ENCODE results near the gene DYNLT2. TPM values are rescaled to one million over a fixed set of nuclear protein-coding genes. Genes with fewer than 3 reads are reported as not detected.

The DYNLT2 gene
- total and polyA plus RNA-seq, 2 of the 13 experiments (the other 11 are each of a cell fraction or from before 2014, with no cell fraction given) = 2.1 to 4.3 TPM

DNA sequence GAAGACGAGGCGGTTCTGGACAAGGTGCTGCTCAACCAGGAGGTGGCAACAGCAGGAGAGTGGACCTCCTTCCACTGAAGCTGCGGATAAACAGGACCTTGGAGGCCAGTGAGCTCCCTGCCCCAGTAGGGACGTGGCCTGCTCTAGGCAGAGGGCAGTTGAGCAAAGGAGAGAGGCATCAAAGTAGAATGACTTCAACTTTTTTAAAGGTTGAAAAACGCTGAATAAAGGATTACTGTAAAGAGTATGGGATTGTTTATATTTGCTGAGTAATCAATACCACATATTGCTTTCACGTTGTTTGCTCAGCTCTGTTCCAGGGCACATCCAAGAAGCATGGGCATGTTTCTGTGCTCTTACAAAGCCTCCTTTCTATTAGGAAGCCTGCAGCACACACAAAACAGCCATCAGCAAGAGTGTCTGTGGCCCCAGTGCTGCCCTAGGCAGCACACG is 48.1 kb upstream of the DYNLT2 start (continued):
- TF ChIP-seq, protein P1, sequence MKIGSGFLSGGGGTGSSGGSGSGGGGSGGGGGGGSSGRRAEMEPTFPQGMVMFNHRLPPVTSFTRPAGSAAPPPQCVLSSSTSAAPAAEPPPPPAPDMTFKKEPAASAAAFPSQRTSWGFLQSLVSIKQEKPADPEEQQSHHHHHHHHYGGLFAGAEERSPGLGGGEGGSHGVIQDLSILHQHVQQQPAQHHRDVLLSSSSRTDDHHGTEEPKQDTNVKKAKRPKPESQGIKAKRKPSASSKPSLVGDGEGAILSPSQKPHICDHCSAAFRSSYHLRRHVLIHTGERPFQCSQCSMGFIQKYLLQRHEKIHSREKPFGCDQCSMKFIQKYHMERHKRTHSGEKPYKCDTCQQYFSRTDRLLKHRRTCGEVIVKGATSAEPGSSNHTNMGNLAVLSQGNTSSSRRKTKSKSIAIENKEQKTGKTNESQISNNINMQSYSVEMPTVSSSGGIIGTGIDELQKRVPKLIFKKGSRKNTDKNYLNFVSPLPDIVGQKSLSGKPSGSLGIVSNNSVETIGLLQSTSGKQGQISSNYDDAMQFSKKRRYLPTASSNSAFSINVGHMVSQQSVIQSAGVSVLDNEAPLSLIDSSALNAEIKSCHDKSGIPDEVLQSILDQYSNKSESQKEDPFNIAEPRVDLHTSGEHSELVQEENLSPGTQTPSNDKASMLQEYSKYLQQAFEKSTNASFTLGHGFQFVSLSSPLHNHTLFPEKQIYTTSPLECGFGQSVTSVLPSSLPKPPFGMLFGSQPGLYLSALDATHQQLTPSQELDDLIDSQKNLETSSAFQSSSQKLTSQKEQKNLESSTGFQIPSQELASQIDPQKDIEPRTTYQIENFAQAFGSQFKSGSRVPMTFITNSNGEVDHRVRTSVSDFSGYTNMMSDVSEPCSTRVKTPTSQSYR (CRISPR knock-in tag; IDR thresholded peaks at IDR 0.05; ENCODE audit: borderline replicate concordance) = peak; percentile 5; the same call in 1 of the 2 replicates
- no peak for TF ChIP-seq ZNF180 (CRISPR knock-in tag; IDR thresholded peaks at IDR 0.05; ENCODE audit: borderline replicate concordance, low read depth)
- TF ChIP-seq ZBTB8A (CRISPR knock-in tag; IDR thresholded peaks at IDR 0.05; ENCODE audit: borderline replicate concordance, low read depth) = no peak
- no peak for TF ChIP-seq ZBTB3 (CRISPR knock-in tag; IDR thresholded peaks at IDR 0.05; ENCODE audit: borderline replicate concordance, low read depth)
- TF ChIP-seq ZKSCAN5 (CRISPR knock-in tag; IDR thresholded peaks at IDR 0.05) = no peak
- no peak for TF ChIP-seq GZF1 (CRISPR knock-in tag; IDR thresholded peaks at IDR 0.05)
- no peak for TF ChIP-seq RBM22 (optimal IDR thresholded peaks at IDR 0.05; ENCODE audit: low read length)
- no peak for TF ChIP-seq NFYC (CRISPR knock-in tag; IDR thresholded peaks at IDR 0.05)
- TF ChIP-seq ZNF546 (CRISPR knock-in tag; conservative IDR thresholded peaks at IDR 0.05) = no peak
- TF ChIP-seq IKZF4 (CRISPR knock-in tag; IDR thresholded peaks at IDR 0.05; ENCODE audit: borderline replicate concordance, low read depth, not compliant biosample characterization) = no peak
- no peak for TF ChIP-seq ZNF891 (CRISPR knock-in tag; IDR thresholded peaks at IDR 0.05)
- TF ChIP-seq YEATS2 (CRISPR knock-in tag; IDR thresholded peaks at IDR 0.05; ENCODE audit: borderline replicate concordance) = no peak; the same call in 1 of the 2 replicates
- TF ChIP-seq, protein P2, sequence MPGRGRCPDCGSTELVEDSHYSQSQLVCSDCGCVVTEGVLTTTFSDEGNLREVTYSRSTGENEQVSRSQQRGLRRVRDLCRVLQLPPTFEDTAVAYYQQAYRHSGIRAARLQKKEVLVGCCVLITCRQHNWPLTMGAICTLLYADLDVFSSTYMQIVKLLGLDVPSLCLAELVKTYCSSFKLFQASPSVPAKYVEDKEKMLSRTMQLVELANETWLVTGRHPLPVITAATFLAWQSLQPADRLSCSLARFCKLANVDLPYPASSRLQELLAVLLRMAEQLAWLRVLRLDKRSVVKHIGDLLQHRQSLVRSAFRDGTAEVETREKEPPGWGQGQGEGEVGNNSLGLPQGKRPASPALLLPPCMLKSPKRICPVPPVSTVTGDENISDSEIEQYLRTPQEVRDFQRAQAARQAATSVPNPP (CRISPR knock-in tag; IDR thresholded peaks at IDR 0.05) = no peak
- TF ChIP-seq ZNF335 (CRISPR knock-in tag; IDR thresholded peaks at IDR 0.05) = no peak
- TF ChIP-seq, protein P3, sequence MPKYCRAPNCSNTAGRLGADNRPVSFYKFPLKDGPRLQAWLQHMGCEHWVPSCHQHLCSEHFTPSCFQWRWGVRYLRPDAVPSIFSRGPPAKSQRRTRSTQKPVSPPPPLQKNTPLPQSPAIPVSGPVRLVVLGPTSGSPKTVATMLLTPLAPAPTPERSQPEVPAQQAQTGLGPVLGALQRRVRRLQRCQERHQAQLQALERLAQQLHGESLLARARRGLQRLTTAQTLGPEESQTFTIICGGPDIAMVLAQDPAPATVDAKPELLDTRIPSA (CRISPR knock-in tag; IDR thresholded peaks at IDR 0.05; ENCODE audit: borderline replicate concordance) = no peak
- TF ChIP-seq, protein P4, sequence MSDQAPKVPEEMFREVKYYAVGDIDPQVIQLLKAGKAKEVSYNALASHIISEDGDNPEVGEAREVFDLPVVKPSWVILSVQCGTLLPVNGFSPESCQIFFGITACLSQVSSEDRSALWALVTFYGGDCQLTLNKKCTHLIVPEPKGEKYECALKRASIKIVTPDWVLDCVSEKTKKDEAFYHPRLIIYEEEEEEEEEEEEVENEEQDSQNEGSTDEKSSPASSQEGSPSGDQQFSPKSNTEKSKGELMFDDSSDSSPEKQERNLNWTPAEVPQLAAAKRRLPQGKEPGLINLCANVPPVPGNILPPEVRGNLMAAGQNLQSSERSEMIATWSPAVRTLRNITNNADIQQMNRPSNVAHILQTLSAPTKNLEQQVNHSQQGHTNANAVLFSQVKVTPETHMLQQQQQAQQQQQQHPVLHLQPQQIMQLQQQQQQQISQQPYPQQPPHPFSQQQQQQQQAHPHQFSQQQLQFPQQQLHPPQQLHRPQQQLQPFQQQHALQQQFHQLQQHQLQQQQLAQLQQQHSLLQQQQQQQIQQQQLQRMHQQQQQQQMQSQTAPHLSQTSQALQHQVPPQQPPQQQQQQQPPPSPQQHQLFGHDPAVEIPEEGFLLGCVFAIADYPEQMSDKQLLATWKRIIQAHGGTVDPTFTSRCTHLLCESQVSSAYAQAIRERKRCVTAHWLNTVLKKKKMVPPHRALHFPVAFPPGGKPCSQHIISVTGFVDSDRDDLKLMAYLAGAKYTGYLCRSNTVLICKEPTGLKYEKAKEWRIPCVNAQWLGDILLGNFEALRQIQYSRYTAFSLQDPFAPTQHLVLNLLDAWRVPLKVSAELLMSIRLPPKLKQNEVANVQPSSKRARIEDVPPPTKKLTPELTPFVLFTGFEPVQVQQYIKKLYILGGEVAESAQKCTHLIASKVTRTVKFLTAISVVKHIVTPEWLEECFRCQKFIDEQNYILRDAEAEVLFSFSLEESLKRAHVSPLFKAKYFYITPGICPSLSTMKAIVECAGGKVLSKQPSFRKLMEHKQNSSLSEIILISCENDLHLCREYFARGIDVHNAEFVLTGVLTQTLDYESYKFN (CRISPR knock-in tag; conservative IDR thresholded peaks at IDR 0.05) = peak; percentile 92
- no peak for TF ChIP-seq RBM39 (IDR thresholded peaks at IDR 0.05; ENCODE audit: low read depth, low read length, poor library complexity, severe bottlenecking)
- TF ChIP-seq, protein P5, sequence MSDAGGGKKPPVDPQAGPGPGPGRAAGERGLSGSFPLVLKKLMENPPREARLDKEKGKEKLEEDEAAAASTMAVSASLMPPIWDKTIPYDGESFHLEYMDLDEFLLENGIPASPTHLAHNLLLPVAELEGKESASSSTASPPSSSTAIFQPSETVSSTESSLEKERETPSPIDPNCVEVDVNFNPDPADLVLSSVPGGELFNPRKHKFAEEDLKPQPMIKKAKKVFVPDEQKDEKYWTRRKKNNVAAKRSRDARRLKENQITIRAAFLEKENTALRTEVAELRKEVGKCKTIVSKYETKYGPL (CRISPR knock-in tag; IDR thresholded peaks at IDR 0.05) = no peak
- no peak for TF ChIP-seq ELF1 (CRISPR knock-in tag; IDR thresholded peaks at IDR 0.05)
- 0 out of 2 replicates have a peak, but pooled peaks have one; percentile 40 for TF ChIP-seq TP53 (CRISPR knock-in tag; conservative IDR thresholded peaks at IDR 0.05)
- TF ChIP-seq MIER2 (CRISPR knock-in tag; IDR thresholded peaks at IDR 0.05) = no peak
- TF ChIP-seq ZNF432 (CRISPR knock-in tag; IDR thresholded peaks at IDR 0.05; ENCODE audit: borderline replicate concordance) = no peak

Data from HepG2 (cell line).